ENCODE results near the gene GNAI2. TPM values are rescaled to one million over a fixed set of nuclear protein-coding genes. Genes with fewer than 3 reads are reported as not detected.
"Not testable (repeated sequence)": the region's sequence is repeated elsewhere in the genome, so short reads cannot be mapped to it uniquely, and the experiment has no call there.

Gene GNAI2
- total and polyA plus RNA-seq, 8 donors = 26.9 to 104 (median 51.9) TPM

- Histone ChIP-seq H3K4me1 (peaks cover 34 to 42% (median 41%) of the 10 kb centered on the region in 3 donors), H3K9me3 (no peaks in the 10 kb centered on the region), H3K27me3 (no peaks in the 10 kb centered on the region), H3K4me3 (no peak overlapping the region), H3K27ac (no peak overlapping the region), H3K36me3 (no peaks in the 10 kb centered on the region)
- ATAC-seq (no peak), FAIRE-seq (no peak), DNase-seq (peak in 1 of 6 donors; percentile 65)
- WGBS, 2 donors = 64 to 70% methylated on average over 14 of the region's 14 CpGs
- no peak for TF ChIP-seq CTCF (IDR thresholded peaks at IDR 0.05)
- intact Hi-C loops (cut with DNase I) = no loop called here
These were observed 27.2 kb upstream of the GNAI2 start for GRCh38 chr3:50208677-50209344.

- Histone ChIP-seq H3K36me3 (no peaks in the 10 kb centered on the region), H3K27me3 (no peaks in the 10 kb centered on the region), H3K4me3 (no peak overlapping the region), H3K4me1 (peaks cover 24 to 32% (median 30%) of the 10 kb centered on the region in 3 donors), H3K27ac (peak overlapping the region; percentile 56 to 84 (median 78)), H3K9me3 (no peaks in the 10 kb centered on the region)
- intact Hi-C loops (cut with DNase I) = no loop called here
- 58 to 64% methylated on average over 5 of the region's 5 CpGs for WGBS, 2 donors
- DNase-seq (no peak), FAIRE-seq (no peak), ATAC-seq (no peak)
- no peak for TF ChIP-seq CTCF (IDR thresholded peaks at IDR 0.05)
These were observed 25.9 kb upstream of the GNAI2 start for GRCh38 chr3:50210176-50210509.

GRCh38 chr3:50210510-50211367, 25.3 kb upstream of the GNAI2 start:
- FAIRE-seq (no peak), DNase-seq (peak in 4 of 6 donors; percentile 73 to 87 (median 80)), ATAC-seq (peak; percentile 41 to 63 (median 53))
- Histone ChIP-seq H3K4me3 (no peak overlapping the region), H3K36me3 (no peaks in the 10 kb centered on the region), H3K27ac (peak overlapping the region; percentile 56 to 84 (median 78)), H3K4me1 (peaks cover 24 to 32% (median 30%) of the 10 kb centered on the region in 3 donors), H3K9me3 (no peaks in the 10 kb centered on the region), H3K27me3 (no peaks in the 10 kb centered on the region)
- 26 to 29% methylated on average over 13 of the region's 13 CpGs for WGBS, 2 donors
- intact Hi-C loops (cut with DNase I) = no loop called here
- TF ChIP-seq CTCF (IDR thresholded peaks at IDR 0.05) = no peak

- 64 to 67% methylated on average over 5 of the region's 5 CpGs for WGBS, 2 donors
- peak in 2 of 4 donors; percentile 6 to 7 for ATAC-seq
These were observed 24.7 kb upstream of the GNAI2 start for GRCh38 chr3:50211368-50211717.

GRCh38 chr3:50211930-50212329, 24.1 kb upstream of the GNAI2 start:
- peak overlapping the region; percentile 56 to 84 (median 68) for H3K27ac ChIP-seq
- peaks cover 0 to under 1% (median 0%) of the 10 kb centered on the region in 3 donors for H3K36me3 ChIP-seq
- DNase-seq (peak in 1 of 6 donors; percentile 42), ATAC-seq (no peak), FAIRE-seq (no peak)
- intact Hi-C loops (cut with DNase I) = no loop called here
- 55 to 71% methylated on average over 2 of the region's 2 CpGs for WGBS, 2 donors
- no peaks in the 10 kb centered on the region for H3K27me3 ChIP-seq
- H3K4me3 ChIP-seq = no peak overlapping the region
- H3K9me3 ChIP-seq = no peaks in the 10 kb centered on the region
- TF ChIP-seq CTCF (IDR thresholded peaks at IDR 0.05) = no peak
- H3K4me1 ChIP-seq = peaks cover 24 to 32% (median 30%) of the 10 kb centered on the region in 3 donors

More at GRCh38 chr3:50211368-50211717, 24.7 kb upstream of the GNAI2 start:
- DNase-seq; H3K27me3 ChIP-seq; H3K4me3 ChIP-seq; intact Hi-C loops (cut with DNase I); FAIRE-seq; H3K9me3 ChIP-seq; H3K36me3 ChIP-seq: not testable (repeated sequence)
- peak overlapping the region; percentile 56 to 84 (median 78) for H3K27ac ChIP-seq
- H3K4me1 ChIP-seq = peaks cover 24 to 32% (median 30%) of the 10 kb centered on the region in 3 donors

Data from pancreas (tissue), 10 donors.